HEK293 (cell line): ENCODE data around the gene AGK.

Source experiments
- CTCF ChIP-seq: fragments of 450-650 bp; formaldehyde crosslinking; IDR thresholded peaks from 2 replicates; pipeline ENCODE4 v1.5.1; 2016; ENCODE audit warnings: missing biosample characterization, missing genetic modification characterization
- ZNF530 ChIP-seq: fragments of 450-650 bp; formaldehyde crosslinking; IDR thresholded peaks from 2 replicates; pipeline ENCODE4 v1.5.1; 2016; ENCODE audit warnings: low read depth, missing biosample characterization, missing genetic modification characterization

DNA sequence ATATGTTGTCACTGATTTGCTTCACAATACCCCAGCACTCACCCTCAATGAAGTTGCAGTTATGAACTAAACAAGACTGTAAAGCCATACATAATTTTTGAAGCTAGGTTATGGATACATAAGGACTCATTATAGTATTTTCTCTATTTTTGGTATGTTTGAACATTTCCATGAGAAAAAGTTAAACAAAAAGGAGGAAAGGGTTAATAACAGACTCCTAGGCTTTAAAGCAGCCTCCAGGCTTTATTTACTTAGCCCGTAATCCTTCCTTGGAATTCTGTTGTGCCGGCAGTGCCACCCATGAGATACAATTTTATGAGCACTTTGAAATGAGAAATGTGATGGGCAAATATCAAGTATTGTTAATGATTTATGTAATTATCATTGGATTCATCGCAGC lies 152.9 kb downstream of the AGK start:
- no peak for TF ChIP-seq CTCF (tag by site-specific recombination)
- no peak for TF ChIP-seq ZNF530 (tag by site-specific recombination)
